Adipocyte (in vitro differentiated cells): ENCODE results near the gene FAM153A.
"Not testable (repeated sequence)": the region's sequence is repeated elsewhere in the genome, so short reads cannot be mapped to it uniquely, and the experiment has no call there.

Source experiments
- DNase-seq: peaks from one replicate; pipeline ENCODE4 v3.0.0-alpha.2; 2015; ENCODE audit warnings: low read depth
- H3K27me3 ChIP-seq: replicated peaks from 2 replicates; pipeline ENCODE4 v1.7.0; 2013; ENCODE audit warnings: mild to moderate bottlenecking, low read length, moderate library complexity; ENCODE audit not compliant: control insufficient read depth, insufficient read depth
- H3K36me3 ChIP-seq: 2 replicates; pipeline ENCODE4 v1.7.0; 2013; ENCODE audit warnings: low read length, mild to moderate bottlenecking, moderate library complexity; ENCODE audit not compliant: control insufficient read depth, insufficient read depth, severe bottlenecking
- H3K4me1 ChIP-seq: 2 replicates; pipeline ENCODE4 v1.7.0; 2013; ENCODE audit warnings: mild to moderate bottlenecking, low read length, moderate library complexity; ENCODE audit not compliant: control insufficient read depth, insufficient read depth
- H3K4me3 ChIP-seq: 2 replicates; pipeline ENCODE4 v1.7.0; 2013; ENCODE audit warnings: mild to moderate bottlenecking, low read length, moderate library complexity
- H3K9ac ChIP-seq: 2 replicates; pipeline ENCODE4 v1.7.0; 2013; ENCODE audit warnings: mild to moderate bottlenecking, low read length, moderate library complexity
- H3K9me3 ChIP-seq: 2 replicates; pipeline ENCODE4 v1.7.0; 2013; ENCODE audit warnings: mild to moderate bottlenecking, low read length, moderate library complexity; ENCODE audit not compliant: control insufficient read depth

The FAM153A gene

GRCh38 chr5:177782792-177783633 is at the start of gene FAM153A:
TSS of gene FAM153A (minus strand) at chr5:177782899.
- H3K9me3 ChIP-seq, DNase-seq, H3K9ac ChIP-seq, H3K4me3 ChIP-seq, H3K4me1 ChIP-seq, H3K27me3 ChIP-seq, H3K36me3 ChIP-seq: not testable (repeated sequence)

- H3K36me3 ChIP-seq, H3K9me3 ChIP-seq, H3K9ac ChIP-seq, H3K27me3 ChIP-seq, DNase-seq, H3K4me3 ChIP-seq, H3K4me1 ChIP-seq: not testable (repeated sequence)
Measured at GRCh38 chr5:177832287-177832686, 49.6 kb upstream of the FAM153A start.

GRCh38 chr5:177826073-177826472 is 43.4 kb upstream of the FAM153A start:
- not testable (repeated sequence) for H3K4me3 ChIP-seq

GRCh38 chr5:177824776-177825175 is 42.1 kb upstream of the FAM153A start:
- H3K36me3 ChIP-seq, H3K4me3 ChIP-seq, H3K27me3 ChIP-seq, H3K9ac ChIP-seq, H3K9me3 ChIP-seq, H3K4me1 ChIP-seq, DNase-seq: not testable (repeated sequence)

More at GRCh38 chr5:177826073-177826472, 43.4 kb upstream of the FAM153A start:
- not testable (repeated sequence) for H3K27me3 ChIP-seq, H3K36me3 ChIP-seq, H3K9me3 ChIP-seq, DNase-seq, H3K9ac ChIP-seq, H3K4me1 ChIP-seq

- not testable (repeated sequence) for H3K9ac ChIP-seq, H3K4me1 ChIP-seq, H3K9me3 ChIP-seq, H3K36me3 ChIP-seq, H3K27me3 ChIP-seq, H3K4me3 ChIP-seq, DNase-seq
Measured at GRCh38 chr5:177822489-177822888, 39.8 kb upstream of the FAM153A start.

GRCh38 chr5:177819664-177820063 is 37.0 kb upstream of the FAM153A start:
- not testable (repeated sequence) for H3K4me1 ChIP-seq, H3K9me3 ChIP-seq

GRCh38 chr5:177812814-177813425 is 30.2 kb upstream of the FAM153A start:
- not testable (repeated sequence) for DNase-seq, H3K4me1 ChIP-seq, H3K27me3 ChIP-seq, H3K36me3 ChIP-seq, H3K9ac ChIP-seq, H3K9me3 ChIP-seq, H3K4me3 ChIP-seq

More at GRCh38 chr5:177819664-177820063, 37.0 kb upstream of the FAM153A start:
- H3K9ac ChIP-seq, H3K4me3 ChIP-seq, DNase-seq, H3K36me3 ChIP-seq, H3K27me3 ChIP-seq: not testable (repeated sequence)

GRCh38 chr5:177812160-177812743 is 29.6 kb upstream of the FAM153A start:
- H3K9ac ChIP-seq, H3K4me1 ChIP-seq, H3K9me3 ChIP-seq, H3K4me3 ChIP-seq, H3K36me3 ChIP-seq, DNase-seq, H3K27me3 ChIP-seq: not testable (repeated sequence)

GRCh38 chr5:177809209-177809913 is 26.7 kb upstream of the FAM153A start:
- not testable (repeated sequence) for H3K27me3 ChIP-seq, H3K4me3 ChIP-seq, H3K9me3 ChIP-seq, H3K9ac ChIP-seq, H3K4me1 ChIP-seq, DNase-seq, H3K36me3 ChIP-seq

- not testable (repeated sequence) for H3K9me3 ChIP-seq, DNase-seq, H3K9ac ChIP-seq, H3K4me3 ChIP-seq, H3K27me3 ChIP-seq, H3K4me1 ChIP-seq, H3K36me3 ChIP-seq
Measured at GRCh38 chr5:177808420-177808819, 25.7 kb upstream of the FAM153A start.

GRCh38 chr5:177807265-177807664 is 24.6 kb upstream of the FAM153A start:
- not testable (repeated sequence) for H3K4me3 ChIP-seq, H3K4me1 ChIP-seq, H3K9me3 ChIP-seq, H3K27me3 ChIP-seq, H3K36me3 ChIP-seq, DNase-seq, H3K9ac ChIP-seq
